Spleen (tissue), 7 donors: ENCODE measurements around the gene SERINC3.

Source experiments
- CTCF ChIP-seq, 11 experiments: fragments of 200-600 bp in 7 of 11; fragments of 450-650 bp in 4 of 11; sonication (generic) in 4 of 11; IDR thresholded peaks in 8 of 11; conservative IDR thresholded peaks in 3 of 11; 1 replicate in 7 of 11; 2 replicates in 4 of 11; pipeline versions ENCODE4 v1.4.0 to v1.8.0; 2016 to 2021; ENCODE audit warnings: antibody characterized with exemption in 11 of 11, inconsistent platforms in 4 of 11, mild to moderate bottlenecking in 1 of 11
- POLR2A ChIP-seq, 3 donors: fragments of 450-650 bp; IDR thresholded peaks; one replicate each; pipeline ENCODE4 v1.5.1; 2017; ENCODE audit warnings: antibody characterized with exemption in 3 of 3, mild to moderate bottlenecking in 1 of 3
- donor health status: DM: no; HTN: no; CAD: no; lungs with moderate emphysema.
- donor health status: DM: no; HTN: no; CAD: no.
- donor health status: DM: no; HTN: no; CAD: no.

- TF ChIP-seq CTCF (IDR thresholded peaks at IDR 0.05 in 8 of 11, conservative IDR thresholded peaks at IDR 0.05 in 3 of 11) = no peak
- no peak for TF ChIP-seq POLR2A (IDR thresholded peaks at IDR 0.05)
These were observed 67.4 kb downstream of the SERINC3 start for GRCh38 chr20:44454306-44454963.
